NCI-H2029 (cell line): ENCODE results near the gene OLFML2A.
A peak's percentile ranks its signal among the peaks of the same experiment; 100 is the strongest.
"Not testable (repeated sequence)": the region's sequence is repeated elsewhere in the genome, so short reads cannot be mapped to it uniquely, and the experiment has no call there.

Experiments
- DNase-seq: peaks from one replicate; lab custom pipeline; 2025; lab: John Stamatoyannopoulos, UW

Gene OLFML2A

GRCh38 chr9:124761196-124761595 lies 15.7 kb upstream of the OLFML2A start:
- DNase-seq = no peak

GRCh38 chr9:124761710-124762109 lies 15.2 kb upstream of the OLFML2A start:
- DNase-seq = no peak

DNA sequence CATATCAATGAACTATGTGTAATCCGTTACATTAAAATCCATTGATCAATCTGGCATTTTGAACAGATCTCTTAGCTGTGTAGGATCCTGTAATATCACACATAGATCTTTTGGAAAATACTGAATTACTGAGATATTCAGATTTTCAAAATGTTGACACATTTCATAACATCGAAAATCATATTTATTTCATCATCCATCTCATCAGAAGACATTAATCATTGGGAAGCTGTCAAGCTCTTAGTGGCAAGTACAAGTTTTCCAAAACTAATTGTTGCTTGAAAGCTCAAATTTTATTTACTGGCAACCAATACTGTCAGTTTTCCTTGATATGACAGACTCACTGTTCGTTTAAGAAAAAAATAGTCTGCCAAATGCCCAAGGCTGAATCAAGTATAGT lies 14.3 kb upstream of the OLFML2A start:
- no peak for DNase-seq

GRCh38 chr9:124764774-124765438 lies 12.0 kb upstream of the OLFML2A start:
- no peak for DNase-seq

DNA sequence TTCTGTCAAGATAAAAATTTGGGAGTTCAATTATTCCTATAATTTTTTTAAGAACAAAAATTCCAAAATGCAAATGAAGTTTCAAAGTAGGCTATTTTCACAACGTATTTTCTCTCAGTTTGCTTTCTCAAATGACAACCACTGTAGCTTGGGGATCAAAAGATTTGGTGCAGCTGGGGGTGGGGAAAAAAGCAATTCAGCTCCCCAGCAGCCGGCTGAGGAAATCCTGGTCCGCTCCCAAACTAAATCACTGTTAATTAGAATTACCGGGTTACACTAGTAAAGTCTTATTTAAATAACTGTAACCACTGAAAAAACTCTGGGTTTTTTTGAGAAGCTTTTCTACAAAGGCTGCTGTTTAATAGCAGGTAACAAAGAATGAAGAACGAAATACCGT lies 11.5 kb upstream of the OLFML2A start:
- no peak for DNase-seq

- DNase-seq = no peak
Observed at GRCh38 chr9:124766326-124766725, 10.6 kb upstream of the OLFML2A start.

DNA sequence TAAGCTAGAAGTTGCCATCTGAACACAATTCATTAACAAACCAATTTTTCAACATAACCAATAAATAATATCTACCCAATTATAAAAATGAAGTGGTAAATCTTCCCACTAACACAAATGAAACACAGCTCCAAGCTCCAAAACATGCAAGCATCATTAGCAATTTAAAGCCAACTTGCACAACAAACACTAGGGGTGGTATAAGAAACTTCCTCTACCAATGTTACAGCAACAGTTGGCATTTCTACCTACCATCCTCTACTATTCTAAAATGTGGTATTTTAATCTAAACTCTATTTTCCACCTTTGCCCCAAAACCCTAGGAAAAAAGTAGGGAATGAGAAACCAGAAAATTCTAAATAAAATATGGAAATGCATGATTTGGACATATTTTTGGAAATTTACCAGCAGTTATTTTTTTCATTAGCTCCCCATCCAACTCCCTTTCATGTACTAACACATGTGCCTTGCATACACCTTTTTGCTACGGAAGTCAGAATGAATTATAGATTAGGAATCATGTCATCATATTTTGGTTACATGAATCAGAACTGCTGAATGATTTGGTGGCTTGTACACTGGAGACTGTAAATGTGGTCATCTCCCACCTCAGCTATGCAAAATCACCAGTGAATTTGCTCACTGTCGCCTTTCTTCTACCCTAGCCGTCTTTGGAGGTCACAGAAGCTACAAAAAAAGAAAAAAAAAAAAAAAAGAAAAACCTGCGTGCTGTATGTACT lies 9.9 kb upstream of the OLFML2A start:
- DNase-seq = no peak

GRCh38 chr9:124767821-124768220 lies 9.1 kb upstream of the OLFML2A start:
- DNase-seq = no peak

DNA sequence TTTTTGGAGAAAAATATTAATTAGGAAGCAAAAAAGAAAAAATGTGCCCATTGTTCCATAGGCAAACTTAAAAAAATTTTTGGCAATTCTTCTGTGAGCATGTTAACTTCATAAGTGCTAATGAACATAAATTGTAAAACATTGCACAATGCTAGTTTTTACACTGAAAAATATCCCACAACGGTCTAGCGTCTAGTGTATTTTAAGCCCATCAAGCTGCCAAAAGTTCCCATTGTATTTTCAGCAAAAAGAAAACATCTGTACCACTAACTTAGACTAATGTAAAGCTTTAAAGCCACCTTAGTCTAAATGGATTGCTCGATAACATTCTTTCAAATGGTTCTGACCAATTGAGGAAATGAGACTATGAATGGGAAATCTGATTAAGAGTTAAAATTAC lies 8.6 kb upstream of the OLFML2A start:
- no peak for DNase-seq

- DNase-seq = no peak
Observed at GRCh38 chr9:124768750-124769548, 8.0 kb upstream of the OLFML2A start.

DNA sequence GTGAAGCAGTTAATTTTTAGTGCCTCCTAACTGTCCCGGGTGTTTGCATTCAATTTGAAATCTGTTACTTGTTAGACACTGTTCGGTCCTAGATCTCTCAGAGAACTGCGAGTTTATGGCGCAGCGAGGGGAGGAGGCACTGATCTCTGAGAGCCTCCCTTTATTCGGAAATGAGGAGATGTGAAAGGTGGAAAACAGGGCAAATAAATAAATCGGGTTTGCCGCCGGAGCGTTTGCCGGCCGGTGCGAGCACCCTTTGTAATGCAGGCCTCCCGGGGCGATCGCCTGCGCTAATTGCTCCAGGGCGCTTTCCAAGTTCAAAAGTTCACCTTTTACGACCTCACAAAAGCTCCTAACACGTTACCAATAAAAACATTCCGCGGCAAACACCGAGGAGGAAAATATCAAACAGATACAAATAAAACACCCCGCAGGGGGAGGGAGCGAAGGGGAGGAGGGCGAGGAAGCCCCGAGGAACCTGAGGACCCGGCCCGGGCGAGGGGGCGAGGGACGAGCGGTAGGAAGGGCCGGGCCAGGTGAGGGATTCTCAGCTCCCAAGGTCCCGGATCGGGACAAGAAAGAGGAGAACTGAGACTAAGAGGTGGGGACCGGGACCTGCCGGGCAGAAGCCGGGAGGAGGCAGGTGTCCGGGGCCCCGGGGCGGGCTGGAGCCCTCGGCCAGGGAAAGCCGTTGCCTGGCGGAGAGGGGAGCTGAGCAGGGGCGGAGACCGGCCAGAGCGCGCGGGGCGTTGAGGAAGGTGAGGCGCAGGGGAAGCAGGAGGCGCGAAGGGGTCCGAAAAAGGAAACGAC lies 7.2 kb upstream of the OLFML2A start:
- no peak for DNase-seq

- no peak for DNase-seq
Observed at GRCh38 chr9:124770359-124771020, 6.4 kb upstream of the OLFML2A start.

GRCh38 chr9:124771021-124771866 lies 5.7 kb upstream of the OLFML2A start, which contains the start of gene NR6A1:
Gene NR6A1, minus strand, starts transcription at chr9:124771311.
- peak; percentile 96 for DNase-seq

DNA sequence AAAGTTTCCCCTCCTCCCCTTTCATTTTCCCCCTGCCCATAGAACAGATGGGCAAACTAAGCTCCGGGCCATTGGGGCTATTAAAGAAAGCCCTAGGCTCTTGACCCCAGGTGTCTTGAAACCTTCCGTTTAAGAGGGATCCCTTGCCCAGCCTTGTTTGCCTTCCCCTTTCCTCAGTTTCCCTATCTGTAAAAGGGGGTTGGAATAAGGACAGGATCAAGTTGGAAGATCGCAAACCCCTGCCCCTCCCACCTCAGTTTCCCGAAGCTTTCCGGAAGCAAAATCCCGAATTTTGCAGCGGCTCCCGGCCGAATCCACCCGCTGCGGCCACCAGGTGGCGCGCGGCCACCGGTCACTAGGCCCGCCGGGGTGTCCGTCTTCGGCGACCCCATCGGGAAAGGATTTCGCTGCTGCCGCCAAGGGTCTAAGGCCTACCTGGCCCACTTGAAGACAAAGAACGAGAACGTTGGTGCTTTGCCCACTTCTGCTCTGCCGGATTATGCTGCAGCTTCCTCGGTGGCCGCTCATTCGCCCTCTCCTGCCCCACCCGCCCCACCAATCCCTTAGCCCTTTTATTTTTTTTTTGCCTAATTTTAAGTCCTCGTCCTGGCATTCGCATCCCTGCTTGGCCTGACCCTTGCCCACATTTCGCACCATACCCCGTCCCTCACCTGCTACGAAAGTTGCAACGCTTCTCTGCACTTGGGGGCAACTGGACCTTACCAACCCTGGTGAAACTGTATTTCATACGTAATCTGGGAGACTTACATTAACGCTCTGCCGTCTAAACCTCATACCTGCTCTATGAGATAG lies 4.9 kb upstream of the OLFML2A start:
- DNase-seq = peak; percentile 59

DNA sequence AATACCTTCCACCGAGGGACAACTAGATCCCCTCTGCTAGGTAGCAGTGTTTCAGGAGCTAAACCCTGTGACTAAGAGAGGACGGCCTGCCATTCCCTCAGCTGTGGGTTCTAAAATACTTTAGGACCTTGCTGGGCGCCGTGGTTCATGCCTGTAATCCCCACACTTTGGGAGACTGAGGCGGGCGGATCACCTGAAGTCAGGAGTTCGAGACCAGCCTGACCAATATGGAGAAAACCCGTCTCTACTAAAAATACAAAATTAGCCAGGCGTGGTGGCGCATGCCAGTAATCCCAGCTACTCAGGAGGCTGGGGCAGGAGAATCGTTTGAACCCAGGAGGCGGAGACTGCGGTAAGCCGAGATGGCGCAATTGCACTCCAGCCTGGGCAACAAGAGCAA lies 4.1 kb upstream of the OLFML2A start:
- DNase-seq = not testable (repeated sequence)

GRCh38 chr9:124773473-124774128 lies 3.3 kb upstream of the OLFML2A start:
- no peak for DNase-seq

GRCh38 chr9:124774129-124774978 lies 2.6 kb upstream of the OLFML2A start:
- peak; percentile 42 for DNase-seq

DNA sequence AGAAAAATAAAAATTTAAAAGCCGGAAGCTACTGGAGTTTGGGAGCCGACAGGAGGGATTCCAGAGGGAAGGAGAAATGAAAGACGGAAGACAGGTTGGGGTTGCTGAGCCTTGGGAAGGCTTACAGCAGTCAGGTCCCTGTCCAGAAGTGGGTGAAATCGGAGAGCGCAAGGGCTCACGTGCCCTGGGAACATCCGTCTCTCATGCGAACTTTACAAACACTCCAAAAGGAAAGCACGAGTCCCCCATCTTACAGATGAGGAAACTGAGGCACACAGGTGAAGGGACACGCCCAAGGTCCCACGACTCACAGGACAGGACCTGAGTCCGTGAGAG lies 347 bp upstream of the OLFML2A start:
- no peak for DNase-seq
